Measurements from ENCODE around the gene POLR2A. TPM values are rescaled to one million over a fixed set of nuclear protein-coding genes. Genes with fewer than 3 reads are reported as not detected.

Gene POLR2A
- 113 to 121 TPM (median 115 TPM) in 3 replicates for total RNA-seq
- long read RNA-seq, full-length matches to known transcripts = 1 of 4 reads
- long read RNA-seq, partial matches to known transcripts = 2 of 4 reads
- long read RNA-seq, other reads (novel, unspliced or antisense) = 1 of 4 reads

- peak within 1 kb of the TSS; percentile 88 for H3K4me3 Mint-ChIP-seq (ENCODE audit: unreplicated experiment)
- DNase-seq (ENCODE audit: low spot score) = peak; percentile 98
- TF ChIP-seq CTCF (IDR thresholded peaks at IDR 0.05) = no peak
- peak within 1 kb of the TSS; percentile 100 for H3K27ac Mint-ChIP-seq (ENCODE audit: unreplicated experiment)
- H3K36me3 Mint-ChIP-seq (ENCODE audit: low read depth) = peaks cover 2% of the 10 kb centered on the region
- no peaks in the 10 kb centered on the region for H3K9me3 Mint-ChIP-seq (ENCODE audit: low read depth)
- no peaks in the 10 kb centered on the region for H3K27me3 Mint-ChIP-seq (ENCODE audit: low read depth)
- H3K4me1 Mint-ChIP-seq (ENCODE audit: low read depth) = peaks cover 67% of the 10 kb centered on the region
Observed at GRCh38 chr17:7484067-7484918, at the start of gene POLR2A. TSS of gene POLR2A (plus strand) at chr17:7484366.

GRCh38 chr17:7435676-7436555, 48.2 kb upstream of the POLR2A start:
- Mint-ChIP-seq H3K4me3 (ENCODE audit: unreplicated experiment) (peak overlapping the region; percentile 87), H3K4me1 (ENCODE audit: low read depth) (peaks cover 49% of the 10 kb centered on the region), H3K36me3 (ENCODE audit: low read depth) (no peaks in the 10 kb centered on the region), H3K27ac (ENCODE audit: unreplicated experiment) (peak overlapping the region; percentile 86), H3K9me3 (ENCODE audit: low read depth) (no peaks in the 10 kb centered on the region), H3K27me3 (ENCODE audit: low read depth) (no peaks in the 10 kb centered on the region)
- DNase-seq (ENCODE audit: low spot score) = no peak
- TF ChIP-seq CTCF (IDR thresholded peaks at IDR 0.05) = peak; percentile 54

GRCh38 chr17:7436556-7437368, 47.4 kb upstream of the POLR2A start:
- peak; percentile 87 for TF ChIP-seq CTCF (IDR thresholded peaks at IDR 0.05)
- peak overlapping the region; percentile 87 for H3K4me3 Mint-ChIP-seq (ENCODE audit: unreplicated experiment)
- peak overlapping the region; percentile 86 for H3K27ac Mint-ChIP-seq (ENCODE audit: unreplicated experiment)
- H3K27me3 Mint-ChIP-seq (ENCODE audit: low read depth) = no peaks in the 10 kb centered on the region
- no peak for DNase-seq (ENCODE audit: low spot score)
- H3K9me3 Mint-ChIP-seq (ENCODE audit: low read depth) = no peaks in the 10 kb centered on the region
- H3K4me1 Mint-ChIP-seq (ENCODE audit: low read depth) = peaks cover 53% of the 10 kb centered on the region
- H3K36me3 Mint-ChIP-seq (ENCODE audit: low read depth) = no peaks in the 10 kb centered on the region

- Mint-ChIP-seq H3K27me3 (ENCODE audit: low read depth) (no peaks in the 10 kb centered on the region), H3K27ac (ENCODE audit: unreplicated experiment) (no peak overlapping the region), H3K36me3 (ENCODE audit: low read depth) (no peaks in the 10 kb centered on the region), H3K9me3 (ENCODE audit: low read depth) (no peaks in the 10 kb centered on the region), H3K4me3 (ENCODE audit: unreplicated experiment) (peak overlapping the region; percentile 87), H3K4me1 (ENCODE audit: low read depth) (peaks cover 53% of the 10 kb centered on the region)
- peak; percentile 35 for TF ChIP-seq CTCF (IDR thresholded peaks at IDR 0.05)
- no peak for DNase-seq (ENCODE audit: low spot score)
Observed at GRCh38 chr17:7437369-7437863, 46.8 kb upstream of the POLR2A start.

Data from chondrocyte (in vitro differentiated cells).